Measurements from ENCODE around the gene LDLR.
"Not testable (repeated sequence)": the region's sequence is repeated elsewhere in the genome, so short reads cannot be mapped to it uniquely, and the experiment has no call there.

LDLR gene

DNA sequence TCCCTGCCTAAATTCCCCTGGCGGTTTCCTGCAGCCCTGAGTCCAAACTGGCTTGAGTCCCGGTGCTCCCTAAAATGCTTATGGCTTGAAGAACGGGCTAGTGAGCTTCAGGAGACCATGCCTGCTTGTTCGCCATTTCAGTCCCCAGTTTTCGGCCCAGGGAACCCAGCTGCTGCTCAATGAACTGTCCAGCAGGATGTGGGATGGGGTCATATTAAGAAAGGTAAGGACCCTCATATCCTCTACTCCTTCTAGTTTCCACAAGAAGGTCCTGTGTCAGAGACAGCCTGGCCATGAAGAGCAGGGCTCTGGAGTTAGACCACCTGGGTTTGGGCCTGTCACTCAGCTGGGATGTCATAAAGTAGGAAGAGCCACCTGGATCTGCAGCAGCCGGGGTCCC, 83.3 kb downstream of the LDLR start:
- DNase-seq (ENCODE audit: low read depth in 2 of 2) = no peak

DNA sequence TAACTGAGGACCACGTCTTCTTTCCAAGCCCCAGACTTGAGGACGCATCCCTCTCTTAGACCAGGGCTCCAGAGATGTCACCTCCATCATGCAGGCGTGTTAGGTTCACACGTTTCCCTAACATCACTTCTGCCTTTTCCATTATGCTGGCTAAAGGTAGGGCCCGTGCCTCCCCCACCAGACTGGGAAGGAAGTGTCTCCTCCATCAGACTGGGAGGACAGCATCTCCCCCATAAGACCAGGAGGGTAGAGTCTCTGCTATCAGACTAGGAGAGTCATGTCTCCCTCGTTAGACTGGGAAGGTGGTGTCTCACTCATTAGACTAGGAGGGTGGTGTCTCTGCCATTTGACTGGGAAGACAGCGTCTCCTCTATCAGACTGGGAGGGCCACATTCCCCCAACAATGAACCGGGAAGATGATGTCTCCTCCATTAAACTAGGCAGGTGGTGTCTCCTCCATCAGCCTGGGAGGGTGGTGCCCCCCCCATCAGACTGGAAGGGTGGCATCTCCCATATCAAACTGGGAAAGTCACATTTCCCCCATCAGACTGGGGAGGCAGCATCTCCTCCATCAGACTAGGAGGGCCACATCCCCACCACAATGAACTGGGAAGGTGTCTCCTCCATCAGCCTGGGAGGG, 84.4 kb downstream of the LDLR start:
- no peak for DNase-seq (ENCODE audit: low read depth in 2 of 2)

DNA sequence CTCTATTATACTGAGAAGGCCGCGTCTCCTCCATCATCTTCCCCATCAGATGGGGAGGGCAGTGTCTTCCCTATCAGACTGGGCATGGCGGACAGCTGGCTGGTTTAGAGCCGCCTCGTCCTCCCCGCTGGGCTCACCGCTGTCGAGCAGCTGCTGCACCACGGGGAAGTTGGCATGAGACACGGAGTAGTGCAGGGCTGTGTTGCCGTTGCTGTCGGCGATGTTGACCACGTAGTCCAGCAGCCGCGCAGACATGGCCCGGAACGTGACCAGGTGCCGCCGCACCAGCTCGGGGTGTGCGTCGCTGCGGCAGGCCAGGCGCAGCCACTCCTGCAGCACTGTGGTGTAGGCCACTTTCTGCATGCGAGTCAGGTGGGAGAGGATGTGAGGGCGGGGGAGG, 85.1 kb downstream of the LDLR start:
- DNase-seq (ENCODE audit: low read depth in 2 of 2) = no peak

DNA sequence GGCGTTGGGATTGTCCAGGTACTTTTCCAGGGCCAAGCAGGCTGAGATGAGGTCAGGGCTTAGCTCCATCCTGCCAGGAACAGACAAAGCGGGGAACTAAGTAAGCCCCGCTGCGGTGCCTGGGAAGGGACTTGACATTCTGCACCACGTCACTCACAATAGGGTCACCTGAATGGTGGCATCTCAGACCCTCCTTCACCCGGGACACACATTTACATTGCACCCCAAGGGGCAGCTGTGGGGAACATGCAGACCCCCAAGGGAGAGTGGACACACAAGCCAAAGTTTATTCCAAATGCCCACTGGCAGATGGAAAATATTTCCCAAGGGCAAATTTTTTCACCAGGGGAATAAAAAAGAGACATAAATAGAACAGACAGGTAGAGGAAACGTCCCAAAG, 86.7 kb downstream of the LDLR start:
- DNase-seq (ENCODE audit: low read depth in 2 of 2) = no peak

DNA sequence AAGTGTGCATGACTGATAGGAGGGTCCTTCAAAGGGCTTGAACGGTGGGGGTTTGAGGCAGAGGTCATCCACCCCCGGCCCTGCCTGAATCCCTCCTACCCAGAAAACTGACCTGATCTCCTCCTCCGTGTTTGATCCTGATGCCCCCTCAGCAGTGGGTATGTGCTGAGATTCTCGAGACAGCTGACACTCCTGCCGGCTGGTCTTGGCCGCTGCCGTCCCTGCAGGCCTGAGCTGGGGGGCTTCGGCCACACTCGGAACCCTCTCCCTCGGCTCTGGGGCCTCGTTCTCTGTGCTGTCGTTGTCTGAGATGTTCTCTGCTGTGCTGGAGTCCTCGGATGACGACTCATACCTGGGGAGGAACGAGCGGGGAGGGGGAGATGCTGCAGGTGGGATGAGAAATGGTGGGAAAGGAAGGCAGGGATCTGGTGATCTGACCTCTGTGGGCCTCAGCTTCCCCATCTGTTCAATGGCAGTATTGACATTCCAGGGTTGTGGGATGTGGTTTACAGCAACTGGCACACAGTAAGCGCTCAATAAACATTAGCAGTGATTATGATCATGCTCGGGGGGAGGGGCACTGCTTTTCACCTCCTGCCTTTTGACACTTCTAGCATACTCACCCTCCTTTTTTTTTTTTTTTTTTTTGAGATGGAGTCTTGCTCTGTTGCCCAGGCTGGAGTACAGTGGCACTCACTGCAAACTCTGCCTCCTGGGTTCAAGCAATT, 87.4 kb downstream of the LDLR start:
- DNase-seq (ENCODE audit: low read depth in 2 of 2) = no peak

DNA sequence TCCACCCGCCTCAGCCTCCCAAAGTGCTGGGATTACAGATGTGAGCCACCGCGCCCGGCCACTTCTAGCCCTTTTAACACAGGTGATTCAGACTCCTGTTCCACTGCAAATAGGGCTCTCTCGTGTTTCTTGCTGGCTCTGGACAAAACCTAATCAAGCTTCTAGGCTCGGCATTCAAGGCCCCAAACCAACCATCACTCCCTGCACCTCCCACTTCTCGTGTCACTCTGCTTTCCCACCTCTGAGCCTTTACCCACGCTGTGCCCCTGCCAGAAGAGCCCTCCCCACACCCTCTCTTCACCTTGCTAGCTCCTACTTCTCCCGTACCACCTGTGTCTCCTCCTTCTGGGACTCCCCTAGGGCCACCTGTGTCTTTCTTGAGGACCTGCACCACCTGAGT, 88.3 kb downstream of the LDLR start:
- no peak for DNase-seq (ENCODE audit: low read depth in 2 of 2)

DNA sequence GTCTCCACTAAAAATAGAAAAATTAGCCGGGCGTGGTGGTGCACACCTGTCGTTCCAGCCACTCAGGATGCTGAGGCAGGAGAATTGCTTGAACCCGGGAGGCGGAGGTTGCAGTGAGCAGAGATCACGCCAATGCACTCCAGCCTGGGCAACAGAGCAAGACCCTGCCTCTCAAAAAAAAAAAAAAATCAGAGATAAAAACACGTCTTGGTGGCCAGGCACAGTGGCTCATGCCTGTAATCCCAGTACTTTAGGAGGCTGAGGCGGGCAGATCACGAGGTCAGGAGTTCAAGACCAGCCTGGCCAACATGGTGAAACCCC, 89.8 kb downstream of the LDLR start:
- not testable (repeated sequence) for DNase-seq (ENCODE audit: low read depth in 2 of 2)

DNA sequence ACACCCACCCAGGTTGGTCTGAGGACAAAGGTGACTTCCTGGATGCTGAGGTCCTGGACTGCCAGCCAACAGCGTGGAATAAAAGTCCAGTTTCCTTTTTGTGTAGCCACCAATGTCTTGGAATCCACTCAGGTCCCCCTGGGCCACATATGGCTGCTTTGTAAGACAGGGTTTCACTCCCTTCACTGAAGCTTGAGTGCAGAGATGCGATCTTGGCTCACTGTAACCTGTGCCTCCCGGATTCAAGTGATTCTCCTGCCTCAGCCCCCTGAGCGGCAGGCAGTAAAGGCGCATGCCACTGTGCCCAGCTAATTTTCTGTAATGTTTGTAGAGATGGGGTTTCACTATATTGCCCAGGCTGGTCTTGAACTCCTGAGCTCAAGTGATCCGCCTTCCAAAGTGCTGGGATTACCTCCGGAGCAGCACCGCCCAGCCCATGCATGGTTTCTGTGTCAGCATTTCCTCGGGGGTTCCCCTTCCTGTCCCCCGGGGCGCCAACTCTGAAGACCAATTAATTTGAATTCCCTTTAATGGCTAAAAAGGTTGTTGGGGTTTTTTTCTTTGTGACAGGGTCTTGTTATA, 90.5 kb downstream of the LDLR start:
- DNase-seq (ENCODE audit: low read depth in 2 of 2) = no peak

DNA sequence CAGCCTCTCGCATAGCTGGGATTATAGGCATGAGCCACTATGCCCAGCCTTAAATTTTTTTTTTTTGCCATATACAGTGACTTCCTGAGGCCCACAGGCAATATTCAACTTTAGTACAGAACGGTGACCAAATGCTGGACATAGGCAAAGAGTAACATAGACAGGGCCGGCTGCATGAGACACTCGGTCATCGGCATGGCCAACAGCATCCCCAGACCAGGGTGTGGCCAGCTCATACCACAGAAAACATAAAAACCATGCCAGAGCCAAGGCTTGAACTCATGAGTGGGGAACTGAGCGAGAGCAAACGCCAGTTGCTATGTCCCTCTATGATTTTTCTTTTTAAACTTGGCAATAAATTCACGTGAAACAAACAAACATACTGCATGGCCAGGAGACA, 91.1 kb downstream of the LDLR start:
- no peak for DNase-seq (ENCODE audit: low read depth in 2 of 2)

DNA sequence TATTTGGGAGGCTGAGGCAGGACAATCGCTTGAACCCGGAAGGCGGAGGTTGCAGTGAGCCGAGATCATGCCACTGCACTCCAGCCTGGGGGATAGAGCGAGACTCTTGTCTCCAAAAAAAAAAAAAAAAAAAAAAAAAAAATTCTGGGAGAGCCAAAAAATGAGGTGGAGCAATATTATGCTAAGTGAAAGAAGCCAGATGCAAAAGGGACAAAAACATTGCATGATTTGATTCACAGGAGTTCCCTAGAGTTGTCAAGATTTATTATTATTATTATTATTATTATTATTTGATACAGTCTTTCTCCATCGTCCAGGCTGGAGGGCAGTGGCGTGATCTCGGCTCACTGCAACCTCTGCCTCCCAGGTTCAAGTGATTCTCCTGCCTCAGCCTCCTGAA, 91.7 kb downstream of the LDLR start:
- not testable (repeated sequence) for DNase-seq (ENCODE audit: low read depth in 2 of 2)

DNA sequence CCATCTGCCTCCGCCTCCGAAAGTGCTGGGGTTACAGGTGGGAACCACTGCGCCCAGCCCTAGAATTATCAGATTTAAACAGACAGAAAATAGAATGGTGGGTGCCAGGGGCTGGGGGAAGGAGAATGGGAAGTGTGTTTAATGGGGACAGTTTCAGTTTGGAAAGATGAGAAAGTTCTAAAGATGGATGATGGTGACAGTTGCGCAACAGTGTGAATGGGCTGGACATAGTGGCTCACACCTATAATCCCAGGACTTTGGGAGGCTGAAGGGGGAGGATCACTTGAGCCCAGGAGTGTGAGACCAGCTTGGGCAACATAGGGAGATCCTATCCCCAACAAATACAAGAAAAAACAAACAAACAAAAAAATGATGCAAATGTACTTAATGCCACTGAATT, 92.2 kb downstream of the LDLR start:
- no peak for DNase-seq (ENCODE audit: low read depth in 2 of 2)
